Panc1 (cell line): ENCODE results near the gene GRID2.

Experiments
- CTCF ChIP-seq: fragments of 450-650 bp; IDR thresholded peaks from 2 replicates; pipeline ENCODE4 v1.5.1; 2017; ENCODE audit warnings: mild to moderate bottlenecking
- POLR2AphosphoS5 ChIP-seq: IDR thresholded peaks from 2 replicates; pipeline ENCODE4 v1.6.1; 2012; ENCODE audit warnings: mild to moderate bottlenecking, low read depth, low read length, moderate library complexity

GRCh38 chr4:93416344-93417128 is 1112.8 kb downstream of the GRID2 start:
- TF ChIP-seq CTCF (no peak), POLR2AphosphoS5 (no peak)
